ENCODE results near the gene PLXNA4.

The PLXNA4 gene

DNA sequence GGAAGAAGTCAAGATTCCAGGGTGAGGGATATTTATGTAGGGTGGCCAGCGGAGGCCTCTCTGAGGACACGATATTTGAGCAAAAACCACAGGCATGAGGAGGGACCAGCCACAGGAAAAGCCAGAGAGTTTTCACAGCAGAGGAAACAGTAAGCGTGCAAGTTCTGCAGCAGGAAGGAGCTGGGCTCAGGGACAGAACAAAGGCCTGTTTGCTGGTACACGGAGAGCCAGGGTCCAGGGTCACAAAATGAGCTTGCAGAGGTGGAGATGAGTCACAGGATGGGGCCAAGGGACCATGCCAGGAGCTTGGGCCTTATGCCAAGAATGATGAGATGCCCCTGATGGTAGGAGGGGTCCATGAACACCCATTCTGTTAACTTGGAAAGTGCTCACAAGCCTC is 283.5 kb downstream of the PLXNA4 start:
- no peaks in the 10 kb centered on the region for H3K9me2 ChIP-seq (replicated peaks; ENCODE audit: insufficient read depth, low read length)

DNA sequence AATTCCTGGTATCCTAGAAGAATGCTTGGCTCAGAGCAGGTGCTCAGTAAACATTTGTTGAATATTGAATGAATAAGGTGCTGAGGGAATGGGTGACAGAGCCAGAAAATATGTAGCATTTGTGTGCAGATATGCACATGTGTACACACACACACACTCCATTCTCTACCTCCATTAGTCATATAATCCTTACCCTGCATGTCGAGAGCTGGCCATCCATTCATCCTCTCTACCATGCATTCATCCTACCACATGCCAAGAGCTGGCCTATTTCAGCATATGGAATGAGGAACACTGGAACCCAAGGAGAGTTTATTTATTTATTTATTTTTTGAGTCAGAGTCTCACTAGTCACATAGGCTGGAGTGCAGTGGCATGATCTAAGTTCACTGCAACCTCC is 284.8 kb downstream of the PLXNA4 start:
- Histone ChIP-seq H2AFZ (ENCODE audit: low read depth, low read length, severe bottlenecking) (no peak overlapping the region), H3K27ac (ENCODE audit: low read depth, low read length) (no peak overlapping the region), H3F3A (ENCODE audit: insufficient read depth) (no peaks in the 10 kb centered on the region), H3K27me3 (ENCODE audit: low read length) (no peaks in the 10 kb centered on the region; the same call in 1 of the 2 replicates), H3K4me2 (ENCODE audit: low read depth, low read length, poor library complexity, severe bottlenecking) (no peak overlapping the region), H3K79me2 (ENCODE audit: insufficient read depth, low read length) (no peaks in the 10 kb centered on the region), H3K9me3 (ENCODE audit: insufficient read depth, low read length) (no peaks in the 10 kb centered on the region), H3K9ac (ENCODE audit: low read length) (no peak overlapping the region), H3K9me2 (replicated peaks; ENCODE audit: insufficient read depth, low read length) (no peaks in the 10 kb centered on the region), H3K4me3 (ENCODE audit: insufficient read depth, low read length, poor library complexity, severe bottlenecking) (no peak overlapping the region), H4K20me1 (ENCODE audit: low read depth, low read length) (no peaks in the 10 kb centered on the region), H3K36me3 (ENCODE audit: low read length) (no peaks in the 10 kb centered on the region)
- TF ChIP-seq EZH2phosphoT487 (conservative IDR thresholded peaks at IDR 0.05; ENCODE audit: low read length): no peak
- TF ChIP-seq, protein P1, sequence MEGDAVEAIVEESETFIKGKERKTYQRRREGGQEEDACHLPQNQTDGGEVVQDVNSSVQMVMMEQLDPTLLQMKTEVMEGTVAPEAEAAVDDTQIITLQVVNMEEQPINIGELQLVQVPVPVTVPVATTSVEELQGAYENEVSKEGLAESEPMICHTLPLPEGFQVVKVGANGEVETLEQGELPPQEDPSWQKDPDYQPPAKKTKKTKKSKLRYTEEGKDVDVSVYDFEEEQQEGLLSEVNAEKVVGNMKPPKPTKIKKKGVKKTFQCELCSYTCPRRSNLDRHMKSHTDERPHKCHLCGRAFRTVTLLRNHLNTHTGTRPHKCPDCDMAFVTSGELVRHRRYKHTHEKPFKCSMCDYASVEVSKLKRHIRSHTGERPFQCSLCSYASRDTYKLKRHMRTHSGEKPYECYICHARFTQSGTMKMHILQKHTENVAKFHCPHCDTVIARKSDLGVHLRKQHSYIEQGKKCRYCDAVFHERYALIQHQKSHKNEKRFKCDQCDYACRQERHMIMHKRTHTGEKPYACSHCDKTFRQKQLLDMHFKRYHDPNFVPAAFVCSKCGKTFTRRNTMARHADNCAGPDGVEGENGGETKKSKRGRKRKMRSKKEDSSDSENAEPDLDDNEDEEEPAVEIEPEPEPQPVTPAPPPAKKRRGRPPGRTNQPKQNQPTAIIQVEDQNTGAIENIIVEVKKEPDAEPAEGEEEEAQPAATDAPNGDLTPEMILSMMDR (IDR thresholded peaks at IDR 0.05; ENCODE audit: insufficient read depth, low read length, poor library complexity, severe bottlenecking): no peak

More for the DNA sequence above, 283.5 kb downstream of the PLXNA4 start:
- no peaks in the 10 kb centered on the region for H3F3A ChIP-seq (ENCODE audit: insufficient read depth)
- H3K9me3 ChIP-seq (ENCODE audit: insufficient read depth, low read length): no peaks in the 10 kb centered on the region
- no peak overlapping the region for H3K4me3 ChIP-seq (ENCODE audit: insufficient read depth, low read length, poor library complexity, severe bottlenecking)
- no peak overlapping the region for H3K27ac ChIP-seq (ENCODE audit: low read depth, low read length)
- H4K20me1 ChIP-seq (ENCODE audit: low read depth, low read length): no peaks in the 10 kb centered on the region
- H2AFZ ChIP-seq (ENCODE audit: low read depth, low read length, severe bottlenecking): no peak overlapping the region
- TF ChIP-seq EZH2phosphoT487 (conservative IDR thresholded peaks at IDR 0.05; ENCODE audit: low read length): no peak
- TF ChIP-seq, protein P1 (IDR thresholded peaks at IDR 0.05; ENCODE audit: insufficient read depth, low read length, poor library complexity, severe bottlenecking): no peak
- no peaks in the 10 kb centered on the region for H3K36me3 ChIP-seq (ENCODE audit: low read length)
- H3K4me2 ChIP-seq (ENCODE audit: low read depth, low read length, poor library complexity, severe bottlenecking): no peak overlapping the region
- H3K27me3 ChIP-seq (ENCODE audit: low read length): no peaks in the 10 kb centered on the region; the same call in 1 of the 2 replicates
- H3K79me2 ChIP-seq (ENCODE audit: insufficient read depth, low read length): no peaks in the 10 kb centered on the region
- H3K9ac ChIP-seq (ENCODE audit: low read length): no peak overlapping the region

DNA sequence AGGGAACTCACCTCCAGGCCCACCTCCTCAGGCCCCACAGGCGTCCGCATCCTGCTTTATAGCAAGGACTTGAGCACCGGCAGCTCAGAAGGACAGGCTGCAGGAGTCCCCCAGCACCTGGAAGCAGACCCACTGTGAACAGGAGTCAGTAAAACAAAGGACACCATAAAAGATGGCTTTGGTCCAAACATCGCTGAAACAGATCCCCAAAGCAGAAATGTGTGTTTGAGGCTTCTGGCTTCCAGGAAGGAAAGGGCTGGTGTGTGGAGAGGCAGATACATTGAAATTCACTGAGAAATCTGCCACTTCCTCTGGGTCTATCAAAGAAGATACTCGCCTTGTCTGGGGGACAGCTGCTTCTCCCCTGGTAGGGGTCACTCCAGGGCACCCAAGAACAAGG is 286.2 kb downstream of the PLXNA4 start:
- no peaks in the 10 kb centered on the region for H3K36me3 ChIP-seq (ENCODE audit: low read length)
- H3K27me3 ChIP-seq (ENCODE audit: low read length): no peaks in the 10 kb centered on the region; the same call in 1 of the 2 replicates
- TF ChIP-seq EZH2phosphoT487 (conservative IDR thresholded peaks at IDR 0.05; ENCODE audit: low read length): no peak
- H3K9me3 ChIP-seq (ENCODE audit: insufficient read depth, low read length): no peaks in the 10 kb centered on the region
- no peaks in the 10 kb centered on the region for H3K9me2 ChIP-seq (replicated peaks; ENCODE audit: insufficient read depth, low read length)
- H3K4me3 ChIP-seq (ENCODE audit: insufficient read depth, low read length, poor library complexity, severe bottlenecking): no peak overlapping the region
- H3K9ac ChIP-seq (ENCODE audit: low read length): no peak overlapping the region
- no peak overlapping the region for H2AFZ ChIP-seq (ENCODE audit: low read depth, low read length, severe bottlenecking)
- no peak overlapping the region for H3K27ac ChIP-seq (ENCODE audit: low read depth, low read length)
- no peaks in the 10 kb centered on the region for H3K79me2 ChIP-seq (ENCODE audit: insufficient read depth, low read length)
- no peak overlapping the region for H3K4me2 ChIP-seq (ENCODE audit: low read depth, low read length, poor library complexity, severe bottlenecking)
- H3F3A ChIP-seq (ENCODE audit: insufficient read depth): no peaks in the 10 kb centered on the region
- H4K20me1 ChIP-seq (ENCODE audit: low read depth, low read length): no peaks in the 10 kb centered on the region

DNA sequence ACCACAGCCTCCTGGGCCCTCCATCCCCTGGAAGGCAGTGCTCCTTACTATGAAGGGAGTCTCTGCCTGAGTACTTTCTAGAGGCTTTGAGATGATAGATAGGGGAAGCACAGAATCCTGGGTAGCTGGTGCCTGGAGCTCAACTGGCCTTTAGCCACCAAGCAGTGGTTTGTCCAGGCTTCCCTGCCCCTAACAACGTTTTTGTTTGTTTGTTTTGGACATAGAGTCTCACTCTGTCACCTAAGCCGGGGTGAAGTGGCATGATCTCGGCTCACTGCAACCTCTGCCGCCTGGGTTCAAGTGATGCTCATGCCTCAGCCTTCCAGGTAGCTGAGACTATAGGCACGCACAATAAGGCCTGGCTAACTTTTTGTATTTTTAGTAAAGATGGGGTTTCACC is 289.4 kb downstream of the PLXNA4 start:
- Histone ChIP-seq H2AFZ (ENCODE audit: low read depth, low read length, severe bottlenecking) (no peak overlapping the region), H4K20me1 (ENCODE audit: low read depth, low read length) (no peaks in the 10 kb centered on the region), H3K27me3 (ENCODE audit: low read length) (no peaks in the 10 kb centered on the region), H3K27ac (ENCODE audit: low read depth, low read length) (no peak overlapping the region), H3K4me3 (ENCODE audit: insufficient read depth, low read length, poor library complexity, severe bottlenecking) (no peak overlapping the region), H3K9me3 (ENCODE audit: insufficient read depth, low read length) (no peaks in the 10 kb centered on the region), H3K4me2 (ENCODE audit: low read depth, low read length, poor library complexity, severe bottlenecking) (no peak overlapping the region), H3K9me2 (replicated peaks; ENCODE audit: insufficient read depth, low read length) (no peaks in the 10 kb centered on the region), H3F3A (ENCODE audit: insufficient read depth) (no peaks in the 10 kb centered on the region), H3K79me2 (ENCODE audit: insufficient read depth, low read length) (no peaks in the 10 kb centered on the region), H3K36me3 (ENCODE audit: low read length) (no peaks in the 10 kb centered on the region), H3K9ac (ENCODE audit: low read length) (no peak overlapping the region)
- TF ChIP-seq, protein P1 (IDR thresholded peaks at IDR 0.05; ENCODE audit: insufficient read depth, low read length, poor library complexity, severe bottlenecking): no peak
- no peak for TF ChIP-seq EZH2phosphoT487 (conservative IDR thresholded peaks at IDR 0.05; ENCODE audit: low read length)
